Progenitor cell of endocrine pancreas (in vitro differentiated cells): Measurements from ENCODE around the gene TMEM169. TPM values are rescaled to one million over a fixed set of nuclear protein-coding genes. Genes with fewer than 3 reads are reported as not detected.
A peak's percentile ranks its signal among the peaks of the same experiment; 100 is the strongest.

ENCODE experiments used
- DNase-seq: peaks from one replicate; pipeline ENCODE4 v3.0.0; 2021; ENCODE audit warnings: low spot score; ENCODE audit not compliant: unreplicated experiment
- H3K27ac Mint-ChIP-seq: 2 replicates; pipeline ENCODE4 v1.8.0; 2021; ENCODE audit warnings: mild to moderate bottlenecking, moderate library complexity, mixed read lengths
- H3K27me3 Mint-ChIP-seq: 2 replicates; pipeline ENCODE4 v1.8.0; 2021; ENCODE audit warnings: mixed read lengths
- H3K36me3 Mint-ChIP-seq: 2 replicates; pipeline ENCODE4 v1.8.0; 2022; ENCODE audit warnings: mixed read lengths; ENCODE audit not compliant: insufficient read depth
- H3K4me1 Mint-ChIP-seq: 2 replicates; pipeline ENCODE4 v1.8.0; 2021; ENCODE audit warnings: low read depth, mixed read lengths
- H3K4me3 Mint-ChIP-seq: 2 replicates; pipeline ENCODE4 v1.8.0; 2021; ENCODE audit warnings: low read depth, mild to moderate bottlenecking, moderate library complexity, mixed read lengths
- H3K9me3 Mint-ChIP-seq: 2 replicates; pipeline ENCODE4 v1.8.0; 2021; ENCODE audit warnings: low read depth, mixed read lengths
- CTCF ChIP-seq: fragments of 200-600 bp; sonication (generic); IDR thresholded peaks from one replicate; pipeline ENCODE4 v1.5.0; 2021; ENCODE audit warnings: antibody characterized with exemption, mild to moderate bottlenecking; ENCODE audit not compliant: unreplicated experiment
- total RNA-seq: library from RNA; stranded (reverse); gene quantifications from 2 replicates; pipeline ENCODE4 v1.2.1, GENCODE V29; 2021

Gene TMEM169
- total RNA-seq, 1 donor from 2014 or later: 3.6 TPM

- no peak for TF ChIP-seq CTCF
- Mint-ChIP-seq H3K4me3 (peak overlapping the region; percentile 78), H3K27me3 (peaks cover 13% of the 10 kb centered on the region), H3K4me1 (peaks cover 31% of the 10 kb centered on the region), H3K36me3 (no peaks in the 10 kb centered on the region), H3K27ac (peak overlapping the region; percentile 95), H3K9me3 (no peaks in the 10 kb centered on the region)
- DNase-seq: no peak
Measured at GRCh38 chr2:216082117-216082711, 495 bp downstream of the TMEM169 start.

- Mint-ChIP-seq H3K4me1 (peaks cover 31% of the 10 kb centered on the region), H3K9me3 (no peaks in the 10 kb centered on the region), H3K4me3 (peak overlapping the region; percentile 78), H3K27ac (peak overlapping the region; percentile 95), H3K27me3 (peaks cover 13% of the 10 kb centered on the region), H3K36me3 (no peaks in the 10 kb centered on the region)
- DNase-seq: no peak
- TF ChIP-seq CTCF: no peak
Measured at GRCh38 chr2:216082805-216083204, 1.1 kb downstream of the TMEM169 start.

GRCh38 chr2:216083464-216084281, 2.0 kb downstream of the TMEM169 start:
- peak overlapping the region; percentile 78 for H3K4me3 Mint-ChIP-seq
- H3K9me3 Mint-ChIP-seq: no peaks in the 10 kb centered on the region
- no peaks in the 10 kb centered on the region for H3K36me3 Mint-ChIP-seq
- peak overlapping the region; percentile 65 for H3K27ac Mint-ChIP-seq
- peaks cover 13% of the 10 kb centered on the region for H3K27me3 Mint-ChIP-seq
- DNase-seq: no peak
- H3K4me1 Mint-ChIP-seq: peaks cover 31% of the 10 kb centered on the region
- TF ChIP-seq CTCF: no peak

GRCh38 chr2:216084547-216084946, 2.8 kb downstream of the TMEM169 start:
- Mint-ChIP-seq H3K27ac (no peak overlapping the region), H3K9me3 (no peaks in the 10 kb centered on the region), H3K4me1 (peaks cover 31% of the 10 kb centered on the region), H3K4me3 (no peak overlapping the region), H3K36me3 (no peaks in the 10 kb centered on the region), H3K27me3 (peaks cover 13% of the 10 kb centered on the region)
- no peak for DNase-seq
- no peak for TF ChIP-seq CTCF

- TF ChIP-seq CTCF: no peak
- Mint-ChIP-seq H3K9me3 (no peaks in the 10 kb centered on the region), H3K27ac (no peak overlapping the region), H3K4me3 (no peak overlapping the region), H3K4me1 (peaks cover 26% of the 10 kb centered on the region), H3K36me3 (no peaks in the 10 kb centered on the region), H3K27me3 (peaks cover 13% of the 10 kb centered on the region)
- no peak for DNase-seq
Measured at GRCh38 chr2:216086207-216086893, 4.6 kb downstream of the TMEM169 start.
